Neural cell (in vitro differentiated cells): Measurements from ENCODE around the gene CNOT3. TPM values are rescaled to one million over a fixed set of nuclear protein-coding genes. Genes with fewer than 3 reads are reported as not detected.

Experiments
- H2AFZ ChIP-seq: fragments of 200-600, 300-800 bp; sonication (generic), shearing (Covaris generic); 2 replicates; pipeline ENCODE4 v1.6.0; 2014; ENCODE audit warnings: low read depth, mild to moderate bottlenecking, antibody characterized with exemption, low read length, moderate library complexity
- H3F3A ChIP-seq: fragments of 200-600 bp; shearing (Covaris generic); 2 replicates; pipeline ENCODE4 v1.6.1; 2016; ENCODE audit warnings: mild to moderate bottlenecking, moderate library complexity, mixed read lengths, antibody characterized with exemption, low read length; ENCODE audit not compliant: insufficient read depth, poor library complexity, severe bottlenecking
- H3K27ac ChIP-seq: fragments of 200-600, 300-800 bp; sonication (generic), shearing (Covaris generic); 2 replicates; pipeline ENCODE4 v1.5.1; 2014; ENCODE audit warnings: mild to moderate bottlenecking, low read length, moderate library complexity
- H3K27me3 ChIP-seq: fragments of 300-800, 200-600 bp; sonication (generic), shearing (Covaris generic); 2 replicates; pipeline ENCODE4 v1.6.0; 2014; ENCODE audit warnings: mild to moderate bottlenecking, low read depth, low read length, moderate library complexity; ENCODE audit not compliant: insufficient read depth
- H3K36me3 ChIP-seq: fragments of 300-800, 200-600 bp; sonication (generic), shearing (Covaris generic); 2 replicates; pipeline ENCODE4 v1.5.1; 2014; ENCODE audit warnings: mild to moderate bottlenecking, antibody characterized with exemption, low read length, moderate library complexity; ENCODE audit not compliant: insufficient read depth
- H3K4me2 ChIP-seq: fragments of 300-800, 200-600 bp; sonication (generic), shearing (Covaris generic); 2 replicates; pipeline ENCODE4 v1.6.0; 2014; ENCODE audit warnings: mild to moderate bottlenecking, low read length
- H3K4me3 ChIP-seq: fragments of 300-800, 200-600 bp; sonication (generic), shearing (Covaris generic); 2 replicates; pipeline ENCODE4 v1.5.1; 2014; ENCODE audit warnings: mild to moderate bottlenecking, low read length, moderate library complexity
- H3K79me2 ChIP-seq: fragments of 200-600 bp; shearing (Covaris generic); replicated peaks from 2 replicates; pipeline ENCODE4 v1.6.0; 2014; ENCODE audit warnings: mild to moderate bottlenecking, low read length, moderate library complexity; ENCODE audit not compliant: insufficient read depth
- H3K9ac ChIP-seq: fragments of 300-800, 200-600 bp; sonication (generic), shearing (Covaris generic); 2 replicates; pipeline ENCODE4 v1.6.1; 2016; ENCODE audit warnings: mild to moderate bottlenecking, low read length, mixed read lengths
- H3K9me2 ChIP-seq: fragments of 200-600 bp; shearing (Covaris generic); 2 replicates; pipeline ENCODE4 v1.6.1; 2016; ENCODE audit warnings: mild to moderate bottlenecking, low read length, mixed read lengths; ENCODE audit not compliant: insufficient read depth
- H3K9me3 ChIP-seq: fragments of 200-600, 300-800 bp; sonication (generic), shearing (Covaris generic); 2 replicates; pipeline ENCODE4 v1.6.1; 2016; ENCODE audit warnings: mild to moderate bottlenecking, mixed run types, low read length, moderate library complexity, mixed read lengths
- H4K20me1 ChIP-seq: fragments of 200-600 bp; shearing (Covaris generic); 2 replicates; pipeline ENCODE4 v1.6.1; 2016; ENCODE audit warnings: mild to moderate bottlenecking, mixed run types; ENCODE audit not compliant: insufficient read depth
- EP300 ChIP-seq: fragments of 450-650 bp; conservative IDR thresholded peaks from 2 replicates; pipeline ENCODE4 v1.6.1; 2014; ENCODE audit warnings: antibody characterized with exemption, mild to moderate bottlenecking, moderate library complexity; ENCODE audit not compliant: poor library complexity, severe bottlenecking
- EZH2 ChIP-seq: fragments of 200-600, 300-800 bp; shearing (Covaris generic), sonication (generic); IDR thresholded peaks from 2 replicates; pipeline ENCODE4 v1.6.1; 2014; ENCODE audit warnings: antibody characterized with exemption, low read length, borderline replicate concordance, mild to moderate bottlenecking; ENCODE audit not compliant: insufficient read depth, poor library complexity, severe bottlenecking
- MXI1 ChIP-seq: fragments of 450-650 bp; conservative IDR thresholded peaks from 2 replicates; pipeline ENCODE4 v1.6.1; 2014; ENCODE audit warnings: antibody characterized with exemption, mild to moderate bottlenecking; ENCODE audit not compliant: poor library complexity, severe bottlenecking
- POLR2AphosphoS5 ChIP-seq: IDR thresholded peaks from 2 replicates; pipeline ENCODE4 v1.6.1; 2012
- RAD21 ChIP-seq: fragments of 450-650 bp; conservative IDR thresholded peaks from 2 replicates; pipeline ENCODE4 v1.6.1; 2014; ENCODE audit warnings: antibody characterized with exemption, mild to moderate bottlenecking, moderate library complexity
- SMC3 ChIP-seq: fragments of 450-650 bp; conservative IDR thresholded peaks from 2 replicates; pipeline ENCODE4 v1.6.1; 2014; ENCODE audit warnings: antibody characterized with exemption, mild to moderate bottlenecking, moderate library complexity; ENCODE audit not compliant: poor library complexity
- TAF1 ChIP-seq: IDR thresholded peaks from 2 replicates; pipeline ENCODE4 v1.6.1; 2012; ENCODE audit warnings: low read depth
- polyA plus RNA-seq: library from polyadenylated mRNA; depleted of rRNA; stranded (reverse); fragments of >200 nt; gene quantifications from 2 replicates; pipeline ENCODE4 v1.2.3, GENCODE V29; 2014
- TF ChIP-seq, protein P1 (sequence below): IDR thresholded peaks from 2 replicates; pipeline ENCODE4 v1.6.1; 2012; ENCODE audit warnings: borderline replicate concordance
- TF ChIP-seq, protein P2 (sequence below): fragments of 450-650 bp; IDR thresholded peaks from 2 replicates; pipeline ENCODE4 v1.5.1; 2014; ENCODE audit warnings: antibody characterized with exemption, mild to moderate bottlenecking, moderate library complexity; ENCODE audit not compliant: poor library complexity, severe bottlenecking

Gene CNOT3
- polyA plus RNA-seq, 1 donor from 2014 or later = 7.6 TPM

DNA sequence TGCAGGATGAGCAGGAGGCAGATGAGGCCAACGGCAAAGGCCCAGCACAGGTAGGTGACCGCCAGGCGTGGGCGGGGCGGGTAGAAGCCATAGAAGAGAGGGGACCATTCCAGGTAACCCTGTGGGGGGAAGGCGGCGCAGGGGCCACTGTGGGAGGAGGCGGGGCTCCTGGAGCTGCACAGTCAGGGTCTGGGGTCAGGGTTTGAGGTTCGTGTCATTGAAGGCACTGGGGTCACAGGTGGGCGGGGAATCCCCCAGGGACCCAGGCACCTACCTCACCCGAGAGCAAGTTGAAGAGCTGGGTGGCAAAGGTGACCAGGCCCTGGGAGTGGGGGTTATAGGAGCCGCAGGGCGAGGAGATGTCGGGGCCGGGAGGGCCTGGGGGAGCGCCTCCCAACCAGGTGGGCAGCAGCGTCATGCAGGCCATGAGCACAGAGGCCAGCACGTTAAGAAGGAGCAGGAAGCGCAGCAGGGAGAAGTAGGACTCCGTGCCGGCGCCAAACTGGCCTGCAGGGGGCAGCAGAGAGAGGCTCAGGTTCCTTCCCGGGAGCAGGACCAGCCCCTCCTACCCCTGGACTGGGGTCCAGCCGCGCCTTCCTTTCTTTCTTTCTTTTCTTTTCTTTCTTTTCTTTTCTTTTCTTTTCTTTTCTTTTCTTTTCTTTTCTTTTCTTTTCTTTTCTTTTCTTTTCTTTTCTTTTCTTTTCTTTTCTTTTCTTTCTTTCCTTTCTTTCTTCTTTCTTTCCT lies 30.8 kb downstream of the CNOT3 start:
- H3K27me3 ChIP-seq = no peaks in the 10 kb centered on the region
- no peak overlapping the region for H3K4me3 ChIP-seq
- no peaks in the 10 kb centered on the region for H3K79me2 ChIP-seq
- H3K9me3 ChIP-seq = no peaks in the 10 kb centered on the region
- H3K36me3 ChIP-seq = no peaks in the 10 kb centered on the region
- TF ChIP-seq RAD21 = peak; percentile 66
- no peak for TF ChIP-seq EZH2
- TF ChIP-seq, protein P1, sequence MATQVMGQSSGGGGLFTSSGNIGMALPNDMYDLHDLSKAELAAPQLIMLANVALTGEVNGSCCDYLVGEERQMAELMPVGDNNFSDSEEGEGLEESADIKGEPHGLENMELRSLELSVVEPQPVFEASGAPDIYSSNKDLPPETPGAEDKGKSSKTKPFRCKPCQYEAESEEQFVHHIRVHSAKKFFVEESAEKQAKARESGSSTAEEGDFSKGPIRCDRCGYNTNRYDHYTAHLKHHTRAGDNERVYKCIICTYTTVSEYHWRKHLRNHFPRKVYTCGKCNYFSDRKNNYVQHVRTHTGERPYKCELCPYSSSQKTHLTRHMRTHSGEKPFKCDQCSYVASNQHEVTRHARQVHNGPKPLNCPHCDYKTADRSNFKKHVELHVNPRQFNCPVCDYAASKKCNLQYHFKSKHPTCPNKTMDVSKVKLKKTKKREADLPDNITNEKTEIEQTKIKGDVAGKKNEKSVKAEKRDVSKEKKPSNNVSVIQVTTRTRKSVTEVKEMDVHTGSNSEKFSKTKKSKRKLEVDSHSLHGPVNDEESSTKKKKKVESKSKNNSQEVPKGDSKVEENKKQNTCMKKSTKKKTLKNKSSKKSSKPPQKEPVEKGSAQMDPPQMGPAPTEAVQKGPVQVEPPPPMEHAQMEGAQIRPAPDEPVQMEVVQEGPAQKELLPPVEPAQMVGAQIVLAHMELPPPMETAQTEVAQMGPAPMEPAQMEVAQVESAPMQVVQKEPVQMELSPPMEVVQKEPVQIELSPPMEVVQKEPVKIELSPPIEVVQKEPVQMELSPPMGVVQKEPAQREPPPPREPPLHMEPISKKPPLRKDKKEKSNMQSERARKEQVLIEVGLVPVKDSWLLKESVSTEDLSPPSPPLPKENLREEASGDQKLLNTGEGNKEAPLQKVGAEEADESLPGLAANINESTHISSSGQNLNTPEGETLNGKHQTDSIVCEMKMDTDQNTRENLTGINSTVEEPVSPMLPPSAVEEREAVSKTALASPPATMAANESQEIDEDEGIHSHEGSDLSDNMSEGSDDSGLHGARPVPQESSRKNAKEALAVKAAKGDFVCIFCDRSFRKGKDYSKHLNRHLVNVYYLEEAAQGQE = no peak
- peak; percentile 75 for TF ChIP-seq SMC3
- no peak for TF ChIP-seq MXI1
- TF ChIP-seq, protein P2, sequence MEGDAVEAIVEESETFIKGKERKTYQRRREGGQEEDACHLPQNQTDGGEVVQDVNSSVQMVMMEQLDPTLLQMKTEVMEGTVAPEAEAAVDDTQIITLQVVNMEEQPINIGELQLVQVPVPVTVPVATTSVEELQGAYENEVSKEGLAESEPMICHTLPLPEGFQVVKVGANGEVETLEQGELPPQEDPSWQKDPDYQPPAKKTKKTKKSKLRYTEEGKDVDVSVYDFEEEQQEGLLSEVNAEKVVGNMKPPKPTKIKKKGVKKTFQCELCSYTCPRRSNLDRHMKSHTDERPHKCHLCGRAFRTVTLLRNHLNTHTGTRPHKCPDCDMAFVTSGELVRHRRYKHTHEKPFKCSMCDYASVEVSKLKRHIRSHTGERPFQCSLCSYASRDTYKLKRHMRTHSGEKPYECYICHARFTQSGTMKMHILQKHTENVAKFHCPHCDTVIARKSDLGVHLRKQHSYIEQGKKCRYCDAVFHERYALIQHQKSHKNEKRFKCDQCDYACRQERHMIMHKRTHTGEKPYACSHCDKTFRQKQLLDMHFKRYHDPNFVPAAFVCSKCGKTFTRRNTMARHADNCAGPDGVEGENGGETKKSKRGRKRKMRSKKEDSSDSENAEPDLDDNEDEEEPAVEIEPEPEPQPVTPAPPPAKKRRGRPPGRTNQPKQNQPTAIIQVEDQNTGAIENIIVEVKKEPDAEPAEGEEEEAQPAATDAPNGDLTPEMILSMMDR = peak; percentile 80
- no peak overlapping the region for H3K9ac ChIP-seq
- H3F3A ChIP-seq = no peaks in the 10 kb centered on the region
- no peak overlapping the region for H3K27ac ChIP-seq
- H4K20me1 ChIP-seq = no peaks in the 10 kb centered on the region
- H3K9me2 ChIP-seq = no peaks in the 10 kb centered on the region
- H3K4me2 ChIP-seq = no peak overlapping the region
- no peak overlapping the region for H2AFZ ChIP-seq

DNA sequence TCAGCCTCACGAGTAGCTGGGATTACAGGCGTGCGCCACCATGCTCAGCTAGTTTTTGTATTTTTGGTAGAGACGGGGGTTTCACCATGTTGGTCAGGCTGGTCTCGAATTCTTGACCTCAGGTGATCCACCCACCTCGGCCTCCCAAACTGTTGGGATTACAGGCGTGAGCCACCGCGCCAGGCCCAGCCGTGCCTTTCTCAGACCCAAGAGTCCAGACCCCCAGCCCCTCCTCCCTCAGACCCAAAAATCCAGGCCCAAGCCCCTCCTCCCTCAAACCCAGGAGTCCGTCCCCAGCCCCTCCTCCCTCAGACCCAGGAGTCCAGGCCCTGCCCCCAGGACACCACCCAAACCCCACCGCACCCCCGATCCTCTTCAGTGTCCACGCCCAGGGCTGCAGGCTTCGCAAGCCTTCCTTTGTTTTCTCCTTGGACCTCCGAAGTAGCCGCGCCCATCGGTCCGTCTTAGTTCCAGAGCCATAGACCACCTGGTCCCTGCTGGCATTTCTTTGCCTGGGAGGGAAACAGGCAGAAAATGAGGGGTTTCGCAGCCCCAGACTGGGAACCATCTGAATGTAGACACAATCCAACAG lies 31.7 kb downstream of the CNOT3 start:
- Histone ChIP-seq H3K4me3 (no peak overlapping the region), H3K9me3 (no peaks in the 10 kb centered on the region), H2AFZ (no peak overlapping the region), H3K36me3 (no peaks in the 10 kb centered on the region), H3F3A (no peaks in the 10 kb centered on the region), H3K9me2 (no peaks in the 10 kb centered on the region), H3K9ac (no peak overlapping the region), H3K27me3 (no peaks in the 10 kb centered on the region), H3K4me2 (no peak overlapping the region), H3K27ac (no peak overlapping the region), H3K79me2 (no peaks in the 10 kb centered on the region), H4K20me1 (no peaks in the 10 kb centered on the region)
- TF ChIP-seq POLR2AphosphoS5 (no peak), EZH2 (no peak), RAD21 (no peak), MXI1 (no peak), EP300 (no peak), SMC3 (no peak), TAF1 (no peak)
- TF ChIP-seq, protein P1 = no peak
- TF ChIP-seq, protein P2 = no peak
